SK-N-SH (cell line): ENCODE measurements around the gene PROX1.

Experiments used
- CHD2 ChIP-seq: fragments of 150-350 bp; IDR thresholded peaks from 2 replicates; pipeline ENCODE4 v1.6.1; 2018; ENCODE audit warnings: low read length; ENCODE audit not compliant: partially characterized antibody
- EP300 ChIP-seq, 2 experiments: IDR thresholded peaks; 2 replicates each; pipeline versions ENCODE4 v1.4.0 to v1.6.1; 2012; ENCODE audit warnings: borderline replicate concordance in 1 of 2, low read depth in 1 of 2, low read length in 1 of 2
- TF ChIP-seq, protein P1 (sequence below): fragments of 200-600 bp; sonication (generic); IDR thresholded peaks from 2 replicates; pipeline ENCODE4 v1.6.1; 2017; ENCODE audit warnings: antibody characterized with exemption, mild to moderate bottlenecking, moderate library complexity
- TF ChIP-seq, protein P2 (sequence below): fragments of 150-350 bp; IDR thresholded peaks from 2 replicates; pipeline ENCODE4 v1.6.1; 2017; ENCODE audit warnings: antibody characterized with exemption, low read length, low read depth, borderline replicate concordance

- TF ChIP-seq, protein P1, sequence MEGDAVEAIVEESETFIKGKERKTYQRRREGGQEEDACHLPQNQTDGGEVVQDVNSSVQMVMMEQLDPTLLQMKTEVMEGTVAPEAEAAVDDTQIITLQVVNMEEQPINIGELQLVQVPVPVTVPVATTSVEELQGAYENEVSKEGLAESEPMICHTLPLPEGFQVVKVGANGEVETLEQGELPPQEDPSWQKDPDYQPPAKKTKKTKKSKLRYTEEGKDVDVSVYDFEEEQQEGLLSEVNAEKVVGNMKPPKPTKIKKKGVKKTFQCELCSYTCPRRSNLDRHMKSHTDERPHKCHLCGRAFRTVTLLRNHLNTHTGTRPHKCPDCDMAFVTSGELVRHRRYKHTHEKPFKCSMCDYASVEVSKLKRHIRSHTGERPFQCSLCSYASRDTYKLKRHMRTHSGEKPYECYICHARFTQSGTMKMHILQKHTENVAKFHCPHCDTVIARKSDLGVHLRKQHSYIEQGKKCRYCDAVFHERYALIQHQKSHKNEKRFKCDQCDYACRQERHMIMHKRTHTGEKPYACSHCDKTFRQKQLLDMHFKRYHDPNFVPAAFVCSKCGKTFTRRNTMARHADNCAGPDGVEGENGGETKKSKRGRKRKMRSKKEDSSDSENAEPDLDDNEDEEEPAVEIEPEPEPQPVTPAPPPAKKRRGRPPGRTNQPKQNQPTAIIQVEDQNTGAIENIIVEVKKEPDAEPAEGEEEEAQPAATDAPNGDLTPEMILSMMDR, result no peak
- TF ChIP-seq EP300 (IDR thresholded peaks at IDR 0.05; ENCODE audit: borderline replicate concordance in 1 of 2, low read depth in 1 of 2, low read length in 1 of 2) (no peak), CHD2 (no peak)
- TF ChIP-seq, protein P2, sequence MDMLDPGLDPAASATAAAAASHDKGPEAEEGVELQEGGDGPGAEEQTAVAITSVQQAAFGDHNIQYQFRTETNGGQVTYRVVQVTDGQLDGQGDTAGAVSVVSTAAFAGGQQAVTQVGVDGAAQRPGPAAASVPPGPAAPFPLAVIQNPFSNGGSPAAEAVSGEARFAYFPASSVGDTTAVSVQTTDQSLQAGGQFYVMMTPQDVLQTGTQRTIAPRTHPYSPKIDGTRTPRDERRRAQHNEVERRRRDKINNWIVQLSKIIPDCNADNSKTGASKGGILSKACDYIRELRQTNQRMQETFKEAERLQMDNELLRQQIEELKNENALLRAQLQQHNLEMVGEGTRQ, result no peak
Measured at GRCh38 chr1:214067853-214068703, 80.3 kb downstream of the PROX1 start.
